ENCODE results near the gene B4GALNT1. TPM values are rescaled to one million over a fixed set of nuclear protein-coding genes. Genes with fewer than 3 reads are reported as not detected.
"Not testable (repeated sequence)": the region's sequence is repeated elsewhere in the genome, so short reads cannot be mapped to it uniquely, and the experiment has no call there.

B4GALNT1 gene
- total RNA-seq, 1 donor from 2014 or later, result 5.9 TPM

GRCh38 chr12:57638096-57638495, 5.1 kb upstream of the B4GALNT1 start:
- no peak for TF ChIP-seq CTCF (conservative IDR thresholded peaks at IDR 0.05)
- Mint-ChIP-seq H3K4me1 (ENCODE audit: unreplicated experiment) (no peaks in the 10 kb centered on the region), H3K36me3 (no peaks in the 10 kb centered on the region), H3K9me3 (no peaks in the 10 kb centered on the region), H3K27me3 (peaks cover 67% of the 10 kb centered on the region), H3K4me3 (no peak overlapping the region), H3K27ac (no peak overlapping the region)
- DNase-seq (ENCODE audit: extremely low spot score, unreplicated experiment), result no peak

GRCh38 chr12:57637364-57637763, 4.4 kb upstream of the B4GALNT1 start:
- H3K27me3 Mint-ChIP-seq, result peaks cover 68% of the 10 kb centered on the region
- DNase-seq (ENCODE audit: extremely low spot score, unreplicated experiment), result no peak
- H3K9me3 Mint-ChIP-seq, result no peaks in the 10 kb centered on the region
- no peaks in the 10 kb centered on the region for H3K36me3 Mint-ChIP-seq
- no peak overlapping the region for H3K27ac Mint-ChIP-seq
- TF ChIP-seq CTCF (conservative IDR thresholded peaks at IDR 0.05), result peak; percentile 36
- no peaks in the 10 kb centered on the region for H3K4me1 Mint-ChIP-seq (ENCODE audit: unreplicated experiment)
- no peak overlapping the region for H3K4me3 Mint-ChIP-seq

GRCh38 chr12:57636731-57637130, 3.7 kb upstream of the B4GALNT1 start:
- H3K27ac Mint-ChIP-seq; DNase-seq (ENCODE audit: extremely low spot score, unreplicated experiment); H3K4me3 Mint-ChIP-seq; H3K9me3 Mint-ChIP-seq; H3K36me3 Mint-ChIP-seq; H3K4me1 Mint-ChIP-seq (ENCODE audit: unreplicated experiment): not testable (repeated sequence)
- H3K27me3 Mint-ChIP-seq, result peaks cover 67% of the 10 kb centered on the region

GRCh38 chr12:57632073-57632957, 686 bp downstream of the B4GALNT1 start:
- TF ChIP-seq CTCF (conservative IDR thresholded peaks at IDR 0.05), result no peak
- Mint-ChIP-seq H3K4me1 (ENCODE audit: unreplicated experiment) (no peaks in the 10 kb centered on the region), H3K27ac (no peak overlapping the region), H3K36me3 (no peaks in the 10 kb centered on the region), H3K27me3 (peaks cover 68% of the 10 kb centered on the region), H3K4me3 (peak overlapping the region; percentile 84), H3K9me3 (no peaks in the 10 kb centered on the region)
- peak; percentile 71 for DNase-seq (ENCODE audit: extremely low spot score, unreplicated experiment)

- DNase-seq (ENCODE audit: extremely low spot score, unreplicated experiment), result peak; percentile 65
- Mint-ChIP-seq H3K4me3 (peak overlapping the region; percentile 72), H3K36me3 (peaks cover 3% of the 10 kb centered on the region), H3K4me1 (ENCODE audit: unreplicated experiment) (no peaks in the 10 kb centered on the region), H3K27ac (no peak overlapping the region), H3K27me3 (peaks cover 72% of the 10 kb centered on the region), H3K9me3 (no peaks in the 10 kb centered on the region)
- no peak for TF ChIP-seq CTCF (conservative IDR thresholded peaks at IDR 0.05)
Measured at GRCh38 chr12:57631566-57632072, 1.4 kb downstream of the B4GALNT1 start.

GRCh38 chr12:57630891-57631433, 2.0 kb downstream of the B4GALNT1 start:
- DNase-seq (ENCODE audit: extremely low spot score, unreplicated experiment), result peak; percentile 53
- peaks cover 79% of the 10 kb centered on the region for H3K27me3 Mint-ChIP-seq
- H3K36me3 Mint-ChIP-seq, result peaks cover 3% of the 10 kb centered on the region
- no peak overlapping the region for H3K27ac Mint-ChIP-seq
- no peaks in the 10 kb centered on the region for H3K9me3 Mint-ChIP-seq
- TF ChIP-seq CTCF (conservative IDR thresholded peaks at IDR 0.05), result no peak
- peak overlapping the region; percentile 72 for H3K4me3 Mint-ChIP-seq
- H3K4me1 Mint-ChIP-seq (ENCODE audit: unreplicated experiment), result no peaks in the 10 kb centered on the region
